T-helper 2 cell (primary cell): ENCODE results near the gene SUSD2.
A peak's percentile ranks its signal among the peaks of the same experiment; 100 is the strongest.
"Not testable (repeated sequence)": the region's sequence is repeated elsewhere in the genome, so short reads cannot be mapped to it uniquely, and the experiment has no call there.

Source experiments
- DNase-seq, 5 experiments: peaks; one replicate each; pipeline versions ENCODE4 v3.0.0 to v3.0.0-alpha.2; 2012 to 2022
- total RNA-seq, 2 donors: gene quantifications; one replicate each; lab custom pipeline; 2026; lab: John Stamatoyannopoulos, UW

The SUSD2 gene, protein sequence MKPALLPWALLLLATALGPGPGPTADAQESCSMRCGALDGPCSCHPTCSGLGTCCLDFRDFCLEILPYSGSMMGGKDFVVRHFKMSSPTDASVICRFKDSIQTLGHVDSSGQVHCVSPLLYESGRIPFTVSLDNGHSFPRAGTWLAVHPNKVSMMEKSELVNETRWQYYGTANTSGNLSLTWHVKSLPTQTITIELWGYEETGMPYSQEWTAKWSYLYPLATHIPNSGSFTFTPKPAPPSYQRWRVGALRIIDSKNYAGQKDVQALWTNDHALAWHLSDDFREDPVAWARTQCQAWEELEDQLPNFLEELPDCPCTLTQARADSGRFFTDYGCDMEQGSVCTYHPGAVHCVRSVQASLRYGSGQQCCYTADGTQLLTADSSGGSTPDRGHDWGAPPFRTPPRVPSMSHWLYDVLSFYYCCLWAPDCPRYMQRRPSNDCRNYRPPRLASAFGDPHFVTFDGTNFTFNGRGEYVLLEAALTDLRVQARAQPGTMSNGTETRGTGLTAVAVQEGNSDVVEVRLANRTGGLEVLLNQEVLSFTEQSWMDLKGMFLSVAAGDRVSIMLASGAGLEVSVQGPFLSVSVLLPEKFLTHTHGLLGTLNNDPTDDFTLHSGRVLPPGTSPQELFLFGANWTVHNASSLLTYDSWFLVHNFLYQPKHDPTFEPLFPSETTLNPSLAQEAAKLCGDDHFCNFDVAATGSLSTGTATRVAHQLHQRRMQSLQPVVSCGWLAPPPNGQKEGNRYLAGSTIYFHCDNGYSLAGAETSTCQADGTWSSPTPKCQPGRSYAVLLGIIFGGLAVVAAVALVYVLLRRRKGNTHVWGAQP
- 0.62 to 1.4 reads per million in 2 donors for total RNA-seq

- no peak for DNase-seq
These were observed at the start of gene SUSD2 for GRCh38 chr22:24181088-24181995. Gene SUSD2, plus strand, starts transcription at chr22:24181487. Its CDS starts 33 bp downstream, at chr22:24181520.

- DNase-seq: peak in 1 of 5 experiments; percentile 19
These were observed 47.9 kb upstream of the SUSD2 start for GRCh38 chr22:24133187-24133965.

DNA sequence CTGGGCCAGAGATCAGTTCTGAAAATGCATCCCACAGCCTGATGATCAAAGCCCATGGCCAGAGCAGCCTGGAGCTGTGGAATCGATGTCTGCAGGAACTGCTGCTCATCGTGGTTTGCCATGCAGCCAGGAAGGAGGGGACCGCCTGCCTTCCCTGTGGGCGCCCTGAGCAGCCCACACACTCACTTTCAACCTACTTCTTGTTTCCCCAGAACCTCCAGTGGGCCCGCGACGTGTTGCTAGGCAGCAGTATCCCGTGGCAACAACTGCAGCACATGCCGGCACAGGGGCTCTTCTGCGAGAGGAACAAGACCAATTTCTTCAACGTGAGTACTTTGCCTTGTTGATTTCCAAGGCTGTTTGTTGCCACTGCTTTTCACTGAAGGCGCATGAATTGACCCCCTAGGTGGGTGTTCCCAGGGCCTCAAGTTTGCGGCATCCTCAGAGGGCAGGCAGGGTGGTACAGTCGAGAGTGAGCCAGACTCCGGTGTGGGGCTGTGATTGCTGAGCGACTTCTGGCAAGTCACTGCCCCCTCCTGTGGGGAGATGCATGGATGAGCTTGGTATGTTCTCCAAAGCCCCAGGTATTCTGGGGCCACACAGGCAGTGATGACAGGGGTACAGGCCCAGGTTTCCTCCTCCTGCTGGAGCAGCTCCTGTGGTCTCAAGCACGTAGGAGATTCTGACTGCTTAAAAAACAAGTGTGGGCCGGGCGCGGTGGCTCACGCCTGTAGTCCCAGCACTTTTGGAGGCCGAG is 47.0 kb upstream of the SUSD2 start:
- DNase-seq: peak in 3 of 5 experiments; percentile 30 to 69 (median 46)

DNA sequence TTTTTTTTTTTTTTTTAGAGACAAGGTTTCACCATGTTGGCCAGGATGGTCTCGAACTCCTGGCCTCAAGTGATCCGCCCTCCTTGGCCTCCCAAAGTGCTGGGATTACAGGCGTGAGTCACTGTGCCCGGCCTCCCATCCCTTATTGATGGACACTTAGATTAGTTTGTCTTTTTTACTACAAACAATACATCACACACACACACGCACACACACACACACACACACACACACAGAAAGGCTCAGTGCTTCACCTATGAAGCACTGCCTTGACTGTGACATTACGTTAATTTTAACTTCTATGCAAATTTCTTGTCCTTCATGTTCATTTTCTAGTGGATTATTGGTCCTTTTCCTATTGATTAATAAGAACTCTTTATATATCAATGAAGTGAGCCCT is 44.8 kb upstream of the SUSD2 start:
- DNase-seq: not testable (repeated sequence)

DNA sequence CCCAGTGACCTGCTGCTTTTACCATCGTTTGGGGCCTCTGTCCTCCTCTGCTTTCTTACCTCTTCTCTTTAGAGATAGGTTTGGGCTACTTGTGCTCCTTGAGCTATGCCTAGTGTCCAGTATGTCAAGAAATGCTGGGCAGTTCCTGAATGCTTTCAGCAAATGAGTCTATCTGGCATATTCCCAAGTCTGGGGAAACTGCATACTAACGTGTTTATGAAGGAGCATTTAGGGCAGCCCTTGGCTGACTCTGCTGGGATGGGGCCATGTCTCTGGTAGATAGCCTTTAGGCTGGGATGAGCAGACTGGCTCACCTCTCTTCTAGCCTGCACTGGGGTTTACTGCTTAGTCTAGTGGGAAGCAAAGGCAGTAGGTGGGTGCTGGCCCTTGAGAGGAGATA is 43.7 kb upstream of the SUSD2 start:
- no peak for DNase-seq

GRCh38 chr22:24138649-24139420 is 42.5 kb upstream of the SUSD2 start:
- DNase-seq: no peak

- DNase-seq: no peak
These were observed 40.9 kb upstream of the SUSD2 start for GRCh38 chr22:24140357-24140756.

DNA sequence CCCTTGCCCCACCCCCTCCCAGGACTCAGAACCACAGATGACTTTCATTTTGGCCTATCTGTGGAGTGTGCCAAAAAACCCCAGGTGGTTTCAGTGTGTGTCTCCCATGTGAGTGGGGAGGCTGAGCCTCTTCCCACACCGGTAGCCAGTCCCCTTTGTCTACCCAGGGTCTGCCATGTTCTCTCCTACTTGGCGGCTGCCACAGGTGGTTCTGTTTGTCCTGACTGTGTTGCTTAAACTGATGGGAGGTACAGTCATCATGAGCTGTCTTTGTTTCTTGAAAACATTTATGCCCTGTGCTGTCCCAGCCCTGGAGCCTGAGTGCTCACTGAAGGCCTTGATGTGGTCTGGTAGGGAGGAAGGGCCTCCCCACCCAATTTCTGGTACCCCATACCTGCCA is 39.7 kb upstream of the SUSD2 start:
- peak in 1 of 5 experiments; percentile 21 for DNase-seq

DNA sequence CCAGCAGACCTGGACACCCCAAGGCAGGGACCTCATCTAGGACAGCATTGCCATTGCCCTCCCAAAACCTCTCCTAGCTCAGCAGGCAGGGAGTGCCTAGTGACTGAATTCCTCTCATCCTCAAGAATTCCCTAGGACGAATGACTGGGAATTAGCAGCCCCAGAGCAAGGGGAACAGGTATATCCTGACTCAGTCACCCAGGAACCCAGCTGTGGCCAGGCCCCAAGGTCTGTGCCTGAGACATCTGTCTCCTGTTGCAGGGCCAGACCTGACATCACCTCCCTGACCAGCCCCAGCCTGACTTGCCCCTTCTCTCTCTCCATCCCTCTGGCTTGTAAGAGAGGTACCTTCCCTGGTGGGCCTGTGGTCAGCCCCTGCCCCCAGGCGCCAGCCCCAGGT is 39.0 kb upstream of the SUSD2 start:
- no peak for DNase-seq

- no peak for DNase-seq
These were observed 38.5 kb upstream of the SUSD2 start for GRCh38 chr22:24142831-24143230.

DNA sequence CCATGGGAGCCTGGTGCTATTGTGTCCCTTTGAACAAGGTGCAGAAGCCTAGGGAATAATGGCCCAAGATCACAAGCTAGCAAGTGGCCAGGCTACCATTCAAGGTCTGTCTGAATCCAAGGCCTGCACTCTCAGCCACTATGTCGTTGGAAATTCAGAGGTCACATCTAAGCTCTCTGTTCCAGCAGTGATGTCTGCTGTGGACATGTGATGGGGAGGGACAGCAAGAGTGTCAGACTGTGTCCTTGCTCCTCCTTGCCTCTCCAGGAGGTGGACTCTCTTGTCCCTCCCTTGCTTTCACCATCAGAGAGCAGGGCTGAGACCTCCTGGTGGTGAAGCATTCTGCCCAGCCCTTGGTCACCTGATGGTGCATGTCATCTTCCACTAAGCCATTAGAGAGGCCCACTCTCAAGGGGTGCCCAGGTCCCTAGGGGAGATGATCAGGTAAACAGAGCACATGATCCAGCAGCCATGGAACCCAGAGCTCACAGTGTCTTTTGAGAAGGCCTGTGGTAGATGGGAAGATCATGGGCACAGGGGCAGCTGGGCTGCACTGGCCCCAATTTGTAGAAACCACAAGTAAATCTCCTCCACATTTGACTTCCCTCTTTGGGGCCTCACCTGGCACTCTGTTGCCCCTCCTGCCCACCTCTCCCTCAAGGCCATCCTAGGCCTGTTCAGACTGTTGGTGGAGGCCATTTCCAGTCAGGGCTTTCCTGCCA is 37.1 kb upstream of the SUSD2 start:
- no peak for DNase-seq

- DNase-seq: no peak
These were observed 36.6 kb upstream of the SUSD2 start for GRCh38 chr22:24144778-24145085.

DNA sequence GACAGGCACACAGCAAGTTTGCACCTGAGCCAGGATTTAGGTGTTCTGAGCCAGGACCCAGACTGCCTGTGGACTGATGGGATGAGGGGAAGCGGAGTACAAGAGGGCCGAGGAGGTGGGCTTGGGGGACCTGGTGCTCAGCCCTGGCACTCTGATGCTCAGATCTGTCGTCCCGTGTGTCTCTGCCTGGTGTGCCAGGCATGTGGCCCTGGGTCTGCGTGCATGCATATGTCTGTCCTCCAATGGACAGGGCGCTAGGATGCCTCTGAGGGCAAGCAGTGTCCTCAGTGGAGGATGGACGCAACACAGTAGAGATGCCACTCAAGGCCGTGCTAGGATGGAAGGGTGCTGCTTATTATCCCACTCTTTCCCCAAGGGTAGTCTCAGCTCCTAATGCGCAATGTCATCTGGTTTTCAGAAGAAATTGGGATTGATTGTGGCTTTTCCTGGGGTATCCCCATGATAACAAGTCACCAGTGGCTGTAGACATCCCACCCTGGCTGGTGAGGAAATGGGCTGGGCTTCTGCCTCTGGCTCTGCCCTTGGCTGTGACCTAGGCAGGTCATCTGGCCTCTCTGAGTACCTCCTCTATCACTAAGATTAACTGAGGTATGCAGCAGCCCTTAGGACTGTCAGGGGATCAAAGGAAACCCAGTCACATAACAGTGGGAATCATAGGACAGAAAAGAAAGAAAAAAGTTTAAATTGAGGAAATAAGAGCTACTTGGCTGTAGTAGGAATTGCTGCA is 35.7 kb upstream of the SUSD2 start:
- no peak for DNase-seq

DNA sequence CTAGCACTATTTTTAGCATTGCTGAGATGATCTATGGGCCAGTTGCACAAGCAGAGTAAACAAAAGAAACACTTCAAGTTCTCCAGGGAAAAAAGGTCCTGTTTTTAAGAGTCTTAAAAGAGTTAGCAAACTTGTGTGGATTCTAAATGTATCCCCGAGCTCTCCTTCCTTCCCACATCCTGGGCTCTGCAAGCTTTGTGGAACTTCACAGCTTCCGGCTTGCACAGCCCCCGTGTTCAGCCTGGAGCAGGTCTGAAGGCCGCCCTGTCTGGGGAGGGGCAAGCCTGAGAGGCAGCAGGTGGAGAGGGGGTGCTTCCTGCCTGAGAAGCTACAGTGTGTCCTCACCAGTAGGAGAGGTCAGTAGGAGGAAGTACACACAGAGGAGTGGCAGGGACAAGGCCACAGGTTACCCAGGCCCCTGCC is 35.1 kb upstream of the SUSD2 start:
- peak in 2 of 5 experiments; percentile 21 to 32 for DNase-seq

GRCh38 chr22:24146791-24147353 is 34.4 kb upstream of the SUSD2 start:
- no peak for DNase-seq

DNA sequence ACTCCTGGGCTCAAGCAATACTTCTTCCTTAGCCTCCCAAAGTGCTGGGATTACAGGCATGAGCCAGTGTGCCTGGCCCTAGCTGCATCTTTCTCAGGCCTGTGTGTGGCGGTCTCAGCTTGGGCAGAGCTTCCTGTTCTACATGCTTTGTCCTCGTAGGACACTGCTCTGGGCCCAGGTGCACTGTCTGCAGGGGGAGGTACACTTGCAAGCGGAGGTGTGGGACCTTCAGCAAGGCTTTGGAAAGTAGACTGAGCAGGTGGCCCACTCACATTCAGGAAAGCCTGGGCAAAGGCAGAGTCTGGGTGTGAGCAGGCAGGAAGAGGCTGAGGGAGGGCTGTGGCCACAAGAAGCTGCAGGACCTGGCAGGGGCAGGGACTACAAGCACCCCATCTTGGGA is 33.6 kb upstream of the SUSD2 start:
- no peak for DNase-seq

GRCh38 chr22:24148266-24149197 is 32.8 kb upstream of the SUSD2 start:
- DNase-seq: no peak
